Measurements from ENCODE around the gene TGFBR3L.

The TGFBR3L gene

DNA sequence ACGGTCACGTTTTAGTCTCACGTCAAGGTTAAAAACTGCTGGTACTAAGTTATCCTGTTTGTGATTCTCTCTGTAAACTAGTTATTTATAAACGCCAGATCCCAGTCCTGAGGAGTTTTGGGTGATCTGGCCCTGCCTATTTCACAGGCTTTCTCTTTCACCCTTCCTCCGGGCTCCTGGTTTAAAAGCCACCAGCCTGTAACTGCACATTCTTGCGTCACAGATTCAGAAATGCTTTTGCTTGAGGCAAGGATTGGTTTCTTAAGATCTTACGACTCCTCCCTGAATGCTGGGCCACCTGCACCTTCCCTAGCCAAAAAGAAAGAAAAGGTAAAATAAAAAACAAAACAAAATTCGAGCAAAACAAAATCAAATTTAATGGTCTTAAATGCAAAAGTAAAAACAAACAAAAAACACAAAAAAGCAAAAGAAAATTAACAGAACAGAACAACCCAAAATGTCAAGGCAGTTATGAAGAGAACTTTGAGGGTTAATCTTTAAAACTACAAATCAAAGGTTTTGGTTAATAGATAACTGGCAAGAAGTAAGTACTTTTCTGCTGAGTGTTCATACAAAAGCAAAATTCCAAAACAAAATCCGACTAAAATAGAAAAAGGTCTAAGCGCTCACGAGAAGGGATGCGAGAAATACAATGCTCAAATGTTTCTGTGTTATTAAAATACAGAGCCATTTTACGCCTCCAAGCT lies 47.4 kb downstream of the TGFBR3L start:
- TF ChIP-seq, protein P1, sequence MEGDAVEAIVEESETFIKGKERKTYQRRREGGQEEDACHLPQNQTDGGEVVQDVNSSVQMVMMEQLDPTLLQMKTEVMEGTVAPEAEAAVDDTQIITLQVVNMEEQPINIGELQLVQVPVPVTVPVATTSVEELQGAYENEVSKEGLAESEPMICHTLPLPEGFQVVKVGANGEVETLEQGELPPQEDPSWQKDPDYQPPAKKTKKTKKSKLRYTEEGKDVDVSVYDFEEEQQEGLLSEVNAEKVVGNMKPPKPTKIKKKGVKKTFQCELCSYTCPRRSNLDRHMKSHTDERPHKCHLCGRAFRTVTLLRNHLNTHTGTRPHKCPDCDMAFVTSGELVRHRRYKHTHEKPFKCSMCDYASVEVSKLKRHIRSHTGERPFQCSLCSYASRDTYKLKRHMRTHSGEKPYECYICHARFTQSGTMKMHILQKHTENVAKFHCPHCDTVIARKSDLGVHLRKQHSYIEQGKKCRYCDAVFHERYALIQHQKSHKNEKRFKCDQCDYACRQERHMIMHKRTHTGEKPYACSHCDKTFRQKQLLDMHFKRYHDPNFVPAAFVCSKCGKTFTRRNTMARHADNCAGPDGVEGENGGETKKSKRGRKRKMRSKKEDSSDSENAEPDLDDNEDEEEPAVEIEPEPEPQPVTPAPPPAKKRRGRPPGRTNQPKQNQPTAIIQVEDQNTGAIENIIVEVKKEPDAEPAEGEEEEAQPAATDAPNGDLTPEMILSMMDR (conservative IDR thresholded peaks at IDR 0.05; ENCODE audit: low read length), result no peak
- H3K4me3 ChIP-seq (ENCODE audit: low read length), result no peak overlapping the region
- no peak for DNase-seq (ENCODE audit: low read depth)

DNA sequence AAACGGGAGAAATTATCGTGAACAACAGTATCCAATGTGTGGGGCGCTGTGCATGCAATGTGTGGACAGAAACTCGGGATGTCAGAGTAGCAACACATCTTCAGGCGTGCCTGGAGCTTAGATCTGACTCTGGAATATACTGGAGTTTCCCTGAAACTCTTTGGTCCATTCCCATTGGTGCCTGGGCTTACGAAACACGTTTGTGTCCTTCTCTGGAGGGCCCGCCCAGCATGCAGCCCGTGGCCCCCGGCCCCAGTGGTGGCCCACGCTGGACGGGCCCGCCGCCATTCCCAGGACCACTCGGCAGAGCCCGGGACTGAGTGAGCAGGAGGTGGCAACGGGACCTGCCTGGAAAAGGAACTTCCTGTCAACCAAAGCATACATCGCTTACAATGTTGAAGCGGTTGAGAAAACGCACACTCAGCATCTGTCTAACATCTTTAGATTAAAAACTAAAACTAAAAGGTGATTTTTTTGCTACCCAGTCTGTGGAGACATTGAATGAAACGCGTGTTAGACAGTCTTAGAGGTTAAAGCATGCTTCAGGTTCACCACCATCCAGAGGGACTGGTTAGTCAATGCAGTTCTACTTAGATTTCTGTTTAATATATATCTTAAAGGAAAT lies 48.1 kb downstream of the TGFBR3L start:
- no peak for DNase-seq (ENCODE audit: low read depth)
- TF ChIP-seq, protein P1 (conservative IDR thresholded peaks at IDR 0.05; ENCODE audit: low read length), result no peak
- no peak overlapping the region for H3K4me3 ChIP-seq (ENCODE audit: low read length)

DNA sequence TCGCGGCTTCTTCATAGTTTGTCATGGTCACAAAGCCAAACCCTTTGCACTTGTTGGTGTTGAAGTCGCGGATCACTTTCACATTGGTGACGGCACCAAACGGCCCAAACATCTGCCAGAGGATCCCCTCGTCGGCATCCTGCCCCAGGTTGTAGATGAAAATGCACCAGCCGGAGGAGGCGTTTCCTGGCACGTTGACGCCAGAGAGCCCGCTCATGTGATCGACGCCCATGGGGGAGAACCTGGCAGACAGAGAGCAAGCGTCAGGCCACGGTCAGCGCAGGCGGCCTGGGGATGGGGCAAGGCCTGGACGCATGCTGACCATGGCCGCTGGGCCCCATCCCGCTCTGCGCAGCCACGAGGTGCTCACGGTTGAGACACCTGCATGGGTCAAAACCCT lies 48.9 kb downstream of the TGFBR3L start:
- DNase-seq (ENCODE audit: low read depth), result no peak
- TF ChIP-seq, protein P1 (conservative IDR thresholded peaks at IDR 0.05; ENCODE audit: low read length), result no peak

GRCh38 chr19:7965259-7965841 lies 50.7 kb downstream of the TGFBR3L start:
- no peak for DNase-seq (ENCODE audit: low read depth)
- no peak overlapping the region for H3K4me3 ChIP-seq (ENCODE audit: low read length)
- TF ChIP-seq, protein P1 (conservative IDR thresholded peaks at IDR 0.05; ENCODE audit: low read length), result no peak

More for the DNA sequence above, 48.9 kb downstream of the TGFBR3L start:
- H3K4me3 ChIP-seq (ENCODE audit: low read length), result no peak overlapping the region

- H3K4me3 ChIP-seq (ENCODE audit: low read length), result no peak overlapping the region
- TF ChIP-seq, protein P1 (conservative IDR thresholded peaks at IDR 0.05; ENCODE audit: low read length), result no peak
- no peak for DNase-seq (ENCODE audit: low read depth)
Measured at GRCh38 chr19:7965921-7966665, 51.5 kb downstream of the TGFBR3L start.

GRCh38 chr19:7968008-7968795 lies 53.6 kb downstream of the TGFBR3L start:
- DNase-seq (ENCODE audit: low read depth), result no peak
- TF ChIP-seq, protein P1 (conservative IDR thresholded peaks at IDR 0.05; ENCODE audit: low read length), result no peak
- no peak overlapping the region for H3K4me3 ChIP-seq (ENCODE audit: low read length)
